Iris pigment epithelial cell (primary cell): ENCODE data around the gene SPTLC2.

Source experiments
- DNase-seq: peaks from one replicate; pipeline ENCODE4 v3.0.0-alpha.2; 2011; ENCODE audit warnings: low read depth

The SPTLC2 gene

DNA sequence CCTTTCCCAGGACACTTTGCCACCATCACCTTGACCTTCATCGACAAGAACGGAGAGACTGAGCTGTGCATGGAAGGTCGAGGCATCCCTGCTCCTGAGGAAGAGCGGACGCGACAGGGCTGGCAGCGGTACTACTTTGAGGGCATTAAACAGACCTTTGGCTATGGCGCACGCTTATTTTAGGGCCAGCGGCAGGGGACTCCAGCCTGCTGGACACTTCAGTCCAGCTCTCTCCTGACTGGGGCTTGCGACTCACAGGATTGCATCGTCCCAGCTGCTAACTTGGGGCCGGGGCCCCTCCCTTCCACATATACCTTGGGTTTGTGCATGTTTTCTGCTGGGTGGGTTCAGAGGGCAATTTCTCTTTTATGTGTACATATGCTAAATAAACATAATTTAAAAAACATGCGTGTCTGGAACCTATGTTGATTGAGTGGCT lies 147.4 kb downstream of the SPTLC2 start:
- no peak for DNase-seq

DNA sequence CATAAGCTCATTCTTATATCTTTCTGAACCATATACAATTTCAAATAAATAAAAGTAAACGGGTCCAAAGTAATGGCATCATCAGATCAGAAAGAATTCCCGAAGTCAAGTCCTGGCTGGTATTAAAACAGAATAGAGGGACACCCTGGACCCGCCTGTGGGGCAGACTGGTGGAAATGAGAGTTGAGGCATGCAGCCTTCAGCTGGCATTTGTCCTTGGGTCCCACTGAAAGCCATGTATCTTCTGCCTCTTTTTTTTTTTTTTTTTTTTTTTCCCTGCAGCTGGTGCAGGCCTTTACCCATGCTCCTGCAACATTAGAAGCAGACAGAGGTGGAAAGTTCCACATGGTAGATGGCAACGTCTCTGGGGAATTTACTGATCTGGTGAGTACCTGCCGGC lies 148.6 kb downstream of the SPTLC2 start:
- DNase-seq, result no peak

DNA sequence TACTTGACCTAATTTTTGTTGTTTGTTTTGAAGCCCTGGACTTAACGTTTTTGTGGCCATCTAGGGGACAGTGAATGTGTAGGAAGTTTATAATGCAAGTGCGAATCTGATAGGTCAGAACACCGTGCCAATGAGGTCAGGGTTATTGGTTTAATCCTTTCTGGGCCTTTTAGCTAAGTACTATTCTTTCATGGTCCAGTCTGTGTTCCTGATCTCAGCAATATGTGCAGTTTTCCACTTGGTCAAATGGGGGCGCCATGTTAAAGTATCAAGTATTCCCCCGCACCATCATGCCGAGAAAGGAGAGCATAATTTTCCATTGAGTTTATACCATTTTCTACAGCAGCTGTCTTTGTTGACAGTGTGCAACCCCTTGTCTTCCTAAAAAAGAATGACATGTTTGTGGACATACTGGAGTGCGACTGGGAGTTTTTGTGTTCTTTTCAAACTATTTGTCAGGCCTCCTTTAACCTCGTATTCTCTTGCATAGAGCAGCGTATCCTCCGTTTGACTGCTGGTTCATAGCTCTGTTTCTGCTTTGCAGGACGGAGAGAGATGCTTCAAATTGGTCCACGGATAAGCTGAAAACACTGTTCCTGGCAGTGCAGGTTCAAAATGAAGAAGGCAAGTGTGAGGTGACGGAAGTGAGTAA lies 157.2 kb downstream of the SPTLC2 start:
- peak; percentile 80 for DNase-seq

DNA sequence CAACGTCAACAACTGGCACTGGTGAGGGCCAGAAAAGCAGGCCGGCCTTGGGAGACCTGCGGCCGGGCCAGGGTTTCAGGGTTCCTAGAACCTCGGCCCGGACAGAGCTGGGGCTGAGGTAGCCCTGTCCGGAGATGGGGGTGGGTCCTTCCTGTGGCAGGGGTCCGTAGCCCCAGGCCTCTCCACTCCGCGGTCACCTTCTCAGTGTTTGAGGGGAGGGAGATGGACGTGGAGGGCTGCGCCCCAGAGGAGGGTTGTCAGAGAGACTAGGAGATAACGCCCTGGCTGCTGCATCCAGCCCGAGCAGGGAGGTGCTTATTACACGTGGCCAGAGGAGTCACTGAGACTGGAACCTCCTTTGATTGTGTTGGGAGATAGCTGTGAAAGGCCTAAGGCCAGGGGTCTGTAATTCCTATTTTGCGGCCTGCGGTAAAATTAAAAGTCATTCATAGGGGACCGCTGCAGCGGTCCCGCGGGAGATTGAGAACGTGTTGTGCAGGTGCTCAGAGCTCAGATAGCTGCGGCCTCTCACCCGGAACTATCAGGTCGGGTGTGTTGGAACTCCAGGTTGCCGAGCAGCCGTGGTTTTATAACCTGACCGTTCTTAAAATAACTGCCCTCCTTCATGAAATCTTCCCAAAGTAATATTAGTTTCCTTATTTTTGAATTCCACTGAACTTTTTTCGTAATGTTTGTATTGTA lies 158.0 kb downstream of the SPTLC2 start:
- DNase-seq, result peak; percentile 50

DNA sequence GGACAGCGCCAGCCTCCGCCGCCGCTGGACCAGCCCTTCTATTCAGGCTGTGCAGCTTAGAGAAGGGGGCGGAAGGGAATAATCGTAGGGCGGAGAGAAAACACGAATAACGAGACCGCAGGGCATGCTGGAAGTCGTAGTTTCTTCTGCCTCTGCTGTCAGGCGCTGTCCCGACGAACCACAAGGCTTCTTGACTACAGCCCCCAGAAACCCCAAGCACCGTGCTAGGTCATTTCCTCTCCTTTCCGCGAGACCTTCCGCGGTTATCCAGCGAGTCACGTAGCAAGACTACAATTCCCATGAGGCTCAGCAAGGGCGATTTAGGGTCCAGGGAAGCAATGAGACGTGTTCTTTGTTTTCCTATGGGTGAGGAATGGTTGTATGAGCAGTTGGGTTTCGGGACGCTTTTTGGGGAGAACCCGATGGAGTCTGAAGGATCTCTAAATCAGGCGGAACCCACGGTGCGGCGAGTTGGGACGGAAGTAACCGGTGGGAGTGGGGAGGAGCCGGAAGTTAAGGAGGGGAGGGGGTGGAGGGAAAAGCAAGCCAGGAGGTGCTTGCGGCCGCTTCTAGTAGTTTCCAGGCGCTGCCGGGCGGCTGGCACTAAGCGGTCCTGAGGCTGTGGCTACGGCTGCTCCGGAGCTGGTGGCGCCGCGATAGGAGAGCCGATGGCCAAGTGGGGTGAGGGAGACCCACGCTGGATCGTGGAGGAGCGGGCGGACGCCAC lies 158.8 kb downstream of the SPTLC2 start, which contains the start of the genes AHSA1 and VIPAS39:
TSS of gene AHSA1 (plus strand) at position 572 of the 727 bp plus-strand sequence. CDS start at position 669, 97 bp downstream.
TSS of gene VIPAS39 (minus strand) at position 80 of the 727 bp plus-strand sequence. CDS start 3,499 bp downstream, outside the sequence.
- DNase-seq, result peak; percentile 100

DNA sequence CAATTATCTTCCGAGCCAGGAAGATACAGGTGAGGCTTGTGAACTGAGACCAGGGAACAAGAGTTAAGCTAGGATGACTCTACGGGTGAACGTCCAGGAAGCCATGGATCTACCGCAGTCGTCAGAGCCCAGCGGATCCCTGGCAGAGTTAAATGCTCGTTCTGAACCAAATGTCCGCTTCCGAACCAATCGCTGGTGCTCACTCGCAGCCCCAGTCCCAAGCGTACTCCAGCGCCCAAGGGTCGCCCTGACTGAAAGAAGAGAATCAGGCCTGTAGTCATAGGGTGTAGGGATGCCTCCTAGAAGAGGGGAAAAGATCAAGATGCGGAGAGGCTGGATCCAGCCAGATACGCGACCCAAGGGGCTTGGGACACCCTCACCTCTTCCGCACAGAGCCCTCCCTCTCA lies 159.3 kb downstream of the SPTLC2 start:
- DNase-seq, result peak; percentile 49
